ENCODE data around the gene RSPH6A.

The RSPH6A gene

GRCh38 chr19:45821570-45821969 lies 6.5 kb upstream of the RSPH6A start:
- TF ChIP-seq CTCF (IDR thresholded peaks at IDR 0.05; ENCODE audit: extremely low read depth, insufficient read depth, missing control alignments) = no peak
- no peak for DNase-seq (ENCODE audit: low spot score)
- in situ Hi-C loops (cut with MboI; ENCODE audit: low pct_unique_long_range_greater_than_20kb, low sequenced_read_pairs, unreplicated experiment) = no loop called here

- in situ Hi-C loops (cut with MboI; ENCODE audit: low pct_unique_long_range_greater_than_20kb, low sequenced_read_pairs, unreplicated experiment) = no loop called here
- no peak for TF ChIP-seq CTCF (IDR thresholded peaks at IDR 0.05; ENCODE audit: extremely low read depth, insufficient read depth, missing control alignments)
- DNase-seq (ENCODE audit: low spot score) = no peak
Measured at GRCh38 chr19:45821103-45821521, 6.0 kb upstream of the RSPH6A start.

GRCh38 chr19:45820413-45821102 lies 5.5 kb upstream of the RSPH6A start:
- in situ Hi-C loops (cut with MboI; ENCODE audit: low pct_unique_long_range_greater_than_20kb, low sequenced_read_pairs, unreplicated experiment) = no loop called here
- no peak for TF ChIP-seq CTCF (IDR thresholded peaks at IDR 0.05; ENCODE audit: extremely low read depth, insufficient read depth, missing control alignments)

GRCh38 chr19:45819769-45820168 lies 4.7 kb upstream of the RSPH6A start:
- in situ Hi-C loops (cut with MboI; ENCODE audit: low pct_unique_long_range_greater_than_20kb, low sequenced_read_pairs, unreplicated experiment) = no loop called here
- no peak for TF ChIP-seq CTCF (IDR thresholded peaks at IDR 0.05; ENCODE audit: extremely low read depth, insufficient read depth, missing control alignments)
- no peak for DNase-seq (ENCODE audit: low spot score)

More at GRCh38 chr19:45820413-45821102, 5.5 kb upstream of the RSPH6A start:
- no peak for DNase-seq (ENCODE audit: low spot score)

- DNase-seq (ENCODE audit: low spot score) = peak; percentile 50
- in situ Hi-C loops (cut with MboI; ENCODE audit: low pct_unique_long_range_greater_than_20kb, low sequenced_read_pairs, unreplicated experiment) = no loop called here
Measured at GRCh38 chr19:45817725-45818301, 2.7 kb upstream of the RSPH6A start.

More at GRCh38 chr19:45817725-45818301, 2.7 kb upstream of the RSPH6A start:
- TF ChIP-seq CTCF (IDR thresholded peaks at IDR 0.05; ENCODE audit: extremely low read depth, insufficient read depth, missing control alignments) = no peak

Measured in GM13977 (cell line).